GF-D8 (cell line): ENCODE data around the gene JOSD2.
A peak's percentile ranks its signal among the peaks of the same experiment; 100 is the strongest.

Experiments
- DNase-seq: peaks from one replicate; lab custom pipeline; 2025; lab: John Stamatoyannopoulos, UW

JOSD2 gene

GRCh38 chr19:50493171-50493570, 17.8 kb downstream of the JOSD2 start:
- no peak for DNase-seq

GRCh38 chr19:50492303-50493052, 18.5 kb downstream of the JOSD2 start:
- DNase-seq, result no peak

- DNase-seq, result no peak
Measured at GRCh38 chr19:50490991-50491472, 20.0 kb downstream of the JOSD2 start.

- no peak for DNase-seq
Measured at GRCh38 chr19:50490411-50490811, 20.6 kb downstream of the JOSD2 start.

- no peak for DNase-seq
Measured at GRCh38 chr19:50489461-50490011, 21.5 kb downstream of the JOSD2 start.

- no peak for DNase-seq
Measured at GRCh38 chr19:50488389-50489194, 22.4 kb downstream of the JOSD2 start.

GRCh38 chr19:50486823-50487515, 24.0 kb downstream of the JOSD2 start:
- DNase-seq, result no peak

GRCh38 chr19:50485284-50485955, 25.6 kb downstream of the JOSD2 start:
- no peak for DNase-seq

- no peak for DNase-seq
Measured at GRCh38 chr19:50482916-50483315, 28.1 kb downstream of the JOSD2 start.

- DNase-seq, result no peak
Measured at GRCh38 chr19:50482271-50482855, 28.6 kb downstream of the JOSD2 start.

GRCh38 chr19:50481351-50482149, 29.4 kb downstream of the JOSD2 start:
- no peak for DNase-seq

- no peak for DNase-seq
Measured at GRCh38 chr19:50480281-50481111, 30.5 kb downstream of the JOSD2 start.

- no peak for DNase-seq
Measured at GRCh38 chr19:50479761-50480251, 31.2 kb downstream of the JOSD2 start.

GRCh38 chr19:50478901-50479715, 31.9 kb downstream of the JOSD2 start:
- DNase-seq, result no peak

GRCh38 chr19:50477751-50478515, 33.1 kb downstream of the JOSD2 start:
- DNase-seq, result no peak

GRCh38 chr19:50476907-50477238, 34.1 kb downstream of the JOSD2 start:
- DNase-seq, result no peak

GRCh38 chr19:50476224-50476906, 34.6 kb downstream of the JOSD2 start, which contains the start of the genes EMC10 and GARIN5A:
Gene EMC10, plus strand, starts transcription at chr19:50476507. Its CDS starts 38 bp downstream, at chr19:50476545.
Gene GARIN5A, minus strand, starts transcription at chr19:50476848. Its CDS starts 460 bp downstream, at chr19:50476388.
- peak; percentile 36 for DNase-seq
